ENCODE results near the gene HACD1. TPM values are rescaled to one million over a fixed set of nuclear protein-coding genes. Genes with fewer than 3 reads are reported as not detected.

Gene HACD1
- total and polyA plus RNA-seq, 2 of the 4 experiments (the other 2 are of a cell fraction) = 10.0 to 24.9 TPM

Small RNA genes within 50 kb of the gene (microRNA-seq; reads per million reads assigned to microRNA genes)
- not detected for gene AC069542.2 (ENCODE audit: insufficient read depth, insufficient read length)

Small RNA genes within 50 kb of the gene (small RNA-seq; reads per million reads assigned to genes)
- gene AC069542.2 = 0 reads per million in 5 experiments

Other genes starting within 250 kb of the HACD1 start
- 0.18 and 0.56 TPM in 2 replicates for gene ST8SIA6, start 162.8 kb downstream of the HACD1 start, total RNA-seq (2012; rRNA removed)
- gene ST8SIA6, start 162.8 kb downstream of the HACD1 start, polyA plus RNA-seq (2012; rRNA removed) = 0.10 and 0.17 TPM in 2 replicates
- gene STAM, start 26.8 kb upstream of the HACD1 start, total RNA-seq (2012; rRNA removed) = 22.9 and 31.9 TPM in 2 replicates
- gene STAM, start 26.8 kb upstream of the HACD1 start, polyA plus RNA-seq (2012; rRNA removed) = 23.3 and 24.6 TPM in 2 replicates
- not detected in 2 replicates for gene TMEM236, start 134.8 kb upstream of the HACD1 start, total RNA-seq (2012; rRNA removed)
- not detected in 2 replicates for gene TMEM236, start 134.8 kb upstream of the HACD1 start, polyA plus RNA-seq (2012; rRNA removed)
- gene MRC1, start 192.0 kb upstream of the HACD1 start, total RNA-seq (2012; rRNA removed) = not detected in 2 replicates
- not detected in 2 replicates for gene MRC1, start 192.0 kb upstream of the HACD1 start, polyA plus RNA-seq (2012; rRNA removed)

Data from IMR-90 (cell line).